ENCODE measurements around the gene SIM1.

Gene SIM1

GRCh38 chr6:100427452-100427851 lies 37.3 kb downstream of the SIM1 start:
- H3K27me3 Mint-ChIP-seq: peaks cover 5% of the 10 kb centered on the region
- no peaks in the 10 kb centered on the region for H3K36me3 Mint-ChIP-seq
- H3K4me1 Mint-ChIP-seq (ENCODE audit: low read depth): no peaks in the 10 kb centered on the region
- H3K9me3 Mint-ChIP-seq (ENCODE audit: low read depth): no peaks in the 10 kb centered on the region
- H3K27ac Mint-ChIP-seq: no peak overlapping the region
- no peak overlapping the region for H3K4me3 Mint-ChIP-seq

DNA sequence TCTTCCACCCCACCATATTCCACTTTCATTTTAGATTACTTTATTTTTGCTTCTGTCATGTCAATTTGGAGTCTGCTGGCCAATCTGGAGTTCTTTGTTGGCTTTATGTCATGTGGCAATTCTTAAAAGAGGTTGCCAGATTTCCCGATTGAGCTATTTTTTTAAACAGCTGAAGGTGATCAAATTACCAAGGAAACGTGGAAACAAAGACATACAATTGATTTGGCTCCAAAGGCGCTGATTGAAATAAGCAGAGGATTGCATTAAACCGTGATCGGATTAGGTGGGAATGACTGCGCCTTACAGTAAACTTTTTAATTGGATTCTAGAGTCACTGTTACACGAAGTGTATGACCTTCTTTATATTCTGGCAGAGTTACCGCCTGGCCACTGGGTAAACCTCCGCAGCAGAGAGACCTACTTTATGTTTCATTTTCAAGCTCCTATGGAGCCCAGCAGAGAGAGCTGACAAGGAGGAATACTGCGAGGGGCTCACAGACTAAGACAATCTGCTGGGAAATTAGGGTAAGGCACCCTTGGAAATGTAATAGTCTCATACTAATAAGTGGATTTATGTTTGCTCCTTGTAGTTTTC lies 37.9 kb downstream of the SIM1 start:
- Mint-ChIP-seq H3K27me3 (peaks cover 4% of the 10 kb centered on the region), H3K4me3 (no peak overlapping the region), H3K27ac (no peak overlapping the region), H3K9me3 (ENCODE audit: low read depth) (no peaks in the 10 kb centered on the region), H3K36me3 (no peaks in the 10 kb centered on the region), H3K4me1 (ENCODE audit: low read depth) (no peaks in the 10 kb centered on the region)

- no peaks in the 10 kb centered on the region for H3K9me3 Mint-ChIP-seq (ENCODE audit: low read depth)
- no peak overlapping the region for H3K4me3 Mint-ChIP-seq
- H3K27ac Mint-ChIP-seq: no peak overlapping the region
- H3K36me3 Mint-ChIP-seq: no peaks in the 10 kb centered on the region
- no peaks in the 10 kb centered on the region for H3K4me1 Mint-ChIP-seq (ENCODE audit: low read depth)
- H3K27me3 Mint-ChIP-seq: peaks cover 4% of the 10 kb centered on the region
Observed at GRCh38 chr6:100426241-100426640, 38.5 kb downstream of the SIM1 start.

- no peaks in the 10 kb centered on the region for H3K9me3 Mint-ChIP-seq (ENCODE audit: low read depth)
- H3K4me3 Mint-ChIP-seq: no peak overlapping the region
- H3K4me1 Mint-ChIP-seq (ENCODE audit: low read depth): no peaks in the 10 kb centered on the region
- H3K27ac Mint-ChIP-seq: no peak overlapping the region
- H3K27me3 Mint-ChIP-seq: peaks cover 2% of the 10 kb centered on the region
- no peaks in the 10 kb centered on the region for H3K36me3 Mint-ChIP-seq
Observed at GRCh38 chr6:100420711-100421110, 44.0 kb downstream of the SIM1 start.

- H3K9me3 Mint-ChIP-seq (ENCODE audit: low read depth): no peaks in the 10 kb centered on the region
- H3K36me3 Mint-ChIP-seq: no peaks in the 10 kb centered on the region
- no peak overlapping the region for H3K4me3 Mint-ChIP-seq
- H3K27me3 Mint-ChIP-seq: peaks cover 8% of the 10 kb centered on the region
- H3K27ac Mint-ChIP-seq: no peak overlapping the region
- H3K4me1 Mint-ChIP-seq (ENCODE audit: low read depth): no peaks in the 10 kb centered on the region
Observed at GRCh38 chr6:100417036-100417435, 47.7 kb downstream of the SIM1 start.

GRCh38 chr6:100415768-100416167 lies 49.0 kb downstream of the SIM1 start:
- Mint-ChIP-seq H3K9me3 (ENCODE audit: low read depth) (no peaks in the 10 kb centered on the region), H3K4me1 (ENCODE audit: low read depth) (no peaks in the 10 kb centered on the region), H3K27ac (no peak overlapping the region), H3K36me3 (no peaks in the 10 kb centered on the region), H3K27me3 (peaks cover 16% of the 10 kb centered on the region), H3K4me3 (no peak overlapping the region)

GRCh38 chr6:100412872-100413271 lies 51.8 kb downstream of the SIM1 start:
- no peak overlapping the region for H3K4me3 Mint-ChIP-seq
- no peaks in the 10 kb centered on the region for H3K9me3 Mint-ChIP-seq (ENCODE audit: low read depth)
- H3K4me1 Mint-ChIP-seq (ENCODE audit: low read depth): no peaks in the 10 kb centered on the region
- peaks cover 22% of the 10 kb centered on the region for H3K27me3 Mint-ChIP-seq
- H3K27ac Mint-ChIP-seq: no peak overlapping the region
- no peaks in the 10 kb centered on the region for H3K36me3 Mint-ChIP-seq

GRCh38 chr6:100404051-100404450 lies 60.7 kb downstream of the SIM1 start:
- Mint-ChIP-seq H3K9me3 (ENCODE audit: low read depth) (no peaks in the 10 kb centered on the region), H3K36me3 (no peaks in the 10 kb centered on the region), H3K27ac (no peak overlapping the region), H3K4me1 (ENCODE audit: low read depth) (no peaks in the 10 kb centered on the region), H3K4me3 (no peak overlapping the region), H3K27me3 (peaks cover 2% of the 10 kb centered on the region)

GRCh38 chr6:100393493-100393892 lies 71.2 kb downstream of the SIM1 start:
- no peak overlapping the region for H3K27ac Mint-ChIP-seq
- H3K4me1 Mint-ChIP-seq (ENCODE audit: low read depth): no peaks in the 10 kb centered on the region
- no peak overlapping the region for H3K4me3 Mint-ChIP-seq
- H3K9me3 Mint-ChIP-seq (ENCODE audit: low read depth): no peaks in the 10 kb centered on the region
- H3K36me3 Mint-ChIP-seq: no peaks in the 10 kb centered on the region
- peaks cover 4% of the 10 kb centered on the region for H3K27me3 Mint-ChIP-seq

GRCh38 chr6:100392423-100392822 lies 72.3 kb downstream of the SIM1 start:
- Mint-ChIP-seq H3K9me3 (ENCODE audit: low read depth) (no peaks in the 10 kb centered on the region), H3K4me3 (no peak overlapping the region), H3K36me3 (no peaks in the 10 kb centered on the region), H3K27ac (no peak overlapping the region), H3K27me3 (peaks cover 4% of the 10 kb centered on the region), H3K4me1 (ENCODE audit: low read depth) (no peaks in the 10 kb centered on the region)

DNA sequence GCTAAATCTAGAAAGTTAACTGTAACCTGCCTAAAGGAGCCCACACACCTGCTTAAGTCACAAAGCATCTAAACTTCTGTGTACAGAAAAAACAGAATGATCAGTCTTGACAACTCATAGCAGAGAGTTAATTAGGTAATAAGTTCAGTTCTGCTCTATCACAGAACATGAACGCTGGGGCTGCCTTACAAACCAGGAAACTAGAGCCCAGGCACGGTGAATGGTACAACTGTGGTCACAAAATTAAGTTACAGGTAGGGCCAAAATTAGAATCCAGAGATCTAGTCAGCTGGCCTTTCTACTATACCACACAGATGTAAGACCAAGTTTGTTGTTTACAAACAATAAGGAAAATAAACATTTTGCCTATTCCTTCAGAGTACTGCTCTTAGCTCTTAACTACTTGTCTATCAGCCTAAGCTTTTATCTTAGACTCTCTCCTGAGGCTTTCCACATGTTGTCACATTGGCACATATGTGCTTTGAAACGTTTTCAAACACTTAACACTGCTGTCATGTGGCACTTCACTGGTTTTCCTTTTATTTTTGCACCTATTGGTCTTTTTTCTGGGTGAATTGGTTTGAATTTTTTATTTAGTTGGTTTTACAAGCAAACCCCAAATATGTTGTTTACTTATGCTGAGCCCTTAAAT lies 75.7 kb downstream of the SIM1 start:
- H3K36me3 Mint-ChIP-seq: no peaks in the 10 kb centered on the region
- H3K4me3 Mint-ChIP-seq: no peak overlapping the region
- no peaks in the 10 kb centered on the region for H3K4me1 Mint-ChIP-seq (ENCODE audit: low read depth)
- H3K27ac Mint-ChIP-seq: no peak overlapping the region
- no peaks in the 10 kb centered on the region for H3K9me3 Mint-ChIP-seq (ENCODE audit: low read depth)
- H3K27me3 Mint-ChIP-seq: peaks cover 2% of the 10 kb centered on the region

GRCh38 chr6:100382767-100383195 lies 81.9 kb downstream of the SIM1 start:
- Mint-ChIP-seq H3K27me3 (peaks cover 2% of the 10 kb centered on the region), H3K27ac (no peak overlapping the region), H3K36me3 (no peaks in the 10 kb centered on the region)

DNA sequence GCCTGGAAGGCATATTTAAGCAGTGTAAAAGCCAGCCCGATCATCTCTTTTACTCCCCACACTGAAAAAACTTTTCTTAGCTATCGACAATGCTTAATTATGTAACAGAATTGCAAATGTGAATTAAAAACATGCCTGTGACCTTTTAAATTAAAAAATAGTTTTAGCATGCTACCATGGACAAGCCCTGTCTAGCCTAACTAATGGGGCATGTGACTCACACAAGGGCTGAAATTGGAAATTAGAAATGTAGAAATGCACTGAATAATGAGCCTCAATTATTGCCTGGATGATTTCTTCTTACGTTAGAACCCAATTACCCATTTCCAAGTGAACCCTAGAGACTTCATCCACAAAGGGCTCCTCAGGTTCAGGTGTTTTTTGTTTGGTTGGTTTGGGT lies 82.7 kb downstream of the SIM1 start:
- Mint-ChIP-seq H3K27ac (no peak overlapping the region), H3K4me3 (no peak overlapping the region), H3K4me1 (ENCODE audit: low read depth) (no peaks in the 10 kb centered on the region), H3K27me3 (peaks cover 2% of the 10 kb centered on the region), H3K9me3 (ENCODE audit: low read depth) (no peaks in the 10 kb centered on the region), H3K36me3 (no peaks in the 10 kb centered on the region)

More at GRCh38 chr6:100382767-100383195, 81.9 kb downstream of the SIM1 start:
- Mint-ChIP-seq H3K9me3 (ENCODE audit: low read depth) (no peaks in the 10 kb centered on the region), H3K4me1 (ENCODE audit: low read depth) (no peaks in the 10 kb centered on the region), H3K4me3 (no peak overlapping the region)

DNA sequence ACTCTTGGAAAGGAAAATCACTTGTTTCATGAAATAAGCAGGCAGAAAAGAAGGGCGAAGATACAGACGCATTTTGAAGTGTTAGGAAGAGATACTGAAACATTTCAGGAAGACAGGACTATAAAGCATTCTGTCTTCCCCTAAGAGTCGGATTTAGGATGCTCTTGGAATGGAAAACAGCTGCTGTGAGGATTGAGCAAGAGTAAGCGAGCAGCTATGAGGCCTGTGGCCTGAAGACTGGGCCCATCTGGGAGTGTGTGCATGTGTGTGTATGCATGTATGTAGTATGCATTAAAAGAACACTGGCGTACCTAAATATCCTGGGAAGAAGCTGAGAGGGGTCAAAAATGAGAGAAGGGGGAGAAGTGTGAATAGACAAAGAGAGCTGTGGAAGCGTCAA lies 83.6 kb downstream of the SIM1 start:
- no peaks in the 10 kb centered on the region for H3K9me3 Mint-ChIP-seq (ENCODE audit: low read depth)
- H3K27ac Mint-ChIP-seq: no peak overlapping the region
- no peaks in the 10 kb centered on the region for H3K36me3 Mint-ChIP-seq
- no peaks in the 10 kb centered on the region for H3K4me1 Mint-ChIP-seq (ENCODE audit: low read depth)
- H3K4me3 Mint-ChIP-seq: no peak overlapping the region
- no peaks in the 10 kb centered on the region for H3K27me3 Mint-ChIP-seq

GRCh38 chr6:100379386-100379785 lies 85.3 kb downstream of the SIM1 start:
- H3K9me3 Mint-ChIP-seq (ENCODE audit: low read depth): no peaks in the 10 kb centered on the region

DNA sequence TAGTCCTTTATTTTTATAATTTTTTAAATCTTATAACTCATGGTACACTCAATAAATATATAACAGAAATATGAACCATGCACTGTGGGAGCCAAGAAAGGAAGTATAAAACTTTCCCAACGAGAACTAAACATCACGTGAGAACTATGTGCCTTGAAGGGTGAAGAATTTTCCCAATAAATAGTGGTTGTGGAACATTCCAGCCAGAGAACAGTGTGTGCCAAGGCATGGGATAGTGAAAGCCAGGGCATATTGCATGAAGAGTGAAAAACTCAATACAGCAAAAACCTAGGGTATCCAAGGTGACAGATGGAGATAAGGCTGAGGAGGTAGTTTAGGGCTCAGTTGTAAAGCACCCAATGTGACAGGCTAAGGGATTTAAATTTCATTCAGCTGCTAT lies 86.1 kb downstream of the SIM1 start:
- no peak overlapping the region for H3K4me3 Mint-ChIP-seq
- no peaks in the 10 kb centered on the region for H3K4me1 Mint-ChIP-seq (ENCODE audit: low read depth)
- H3K27me3 Mint-ChIP-seq: no peaks in the 10 kb centered on the region
- H3K27ac Mint-ChIP-seq: no peak overlapping the region
- no peaks in the 10 kb centered on the region for H3K9me3 Mint-ChIP-seq (ENCODE audit: low read depth)
- H3K36me3 Mint-ChIP-seq: no peaks in the 10 kb centered on the region

More at GRCh38 chr6:100379386-100379785, 85.3 kb downstream of the SIM1 start:
- Mint-ChIP-seq H3K27ac (no peak overlapping the region), H3K27me3 (no peaks in the 10 kb centered on the region), H3K36me3 (no peaks in the 10 kb centered on the region), H3K4me1 (ENCODE audit: low read depth) (no peaks in the 10 kb centered on the region), H3K4me3 (no peak overlapping the region)
